NAMALWA (cell line): ENCODE measurements around the gene EXOC1.

Source experiments
- DNase-seq: peaks from one replicate; pipeline ENCODE4 v3.0.0-alpha.2; 2015; ENCODE audit warnings: low spot score

The EXOC1 gene

DNA sequence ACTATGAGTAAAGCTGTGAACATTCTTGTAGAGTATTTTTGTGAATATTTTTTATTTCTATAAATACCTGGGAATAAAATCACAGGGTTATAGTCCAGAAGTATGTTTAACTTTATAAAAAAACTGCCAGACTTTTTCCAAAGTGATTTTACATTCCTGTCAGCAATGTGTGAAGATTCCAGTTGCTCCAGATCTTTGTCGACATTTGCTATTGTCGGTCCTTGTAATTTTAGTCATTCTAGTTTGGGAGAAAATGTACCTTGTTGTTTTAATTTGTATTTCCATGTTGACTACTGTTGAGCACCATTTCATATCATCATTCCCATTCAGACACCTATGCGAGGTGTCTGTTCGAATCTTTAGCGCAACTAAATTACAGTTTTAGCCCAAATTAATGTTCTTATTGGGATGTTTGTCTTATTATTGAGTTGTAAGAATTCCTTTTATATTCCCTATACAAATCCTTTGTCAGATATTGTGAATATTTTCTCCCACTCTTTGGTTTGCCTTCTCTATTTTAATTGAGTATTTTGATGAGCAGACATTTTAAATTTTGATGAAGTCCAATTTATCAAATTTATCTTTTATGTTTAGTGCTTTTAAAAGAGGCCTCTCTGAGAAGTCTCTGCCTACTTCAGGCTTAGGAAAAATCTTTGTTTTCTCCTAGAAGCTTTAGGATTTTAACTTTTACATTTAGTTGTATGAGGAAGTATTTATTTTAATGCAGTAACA lies 97.9 kb downstream of the EXOC1 start:
- no peak for DNase-seq
